Endothelial cell of umbilical vein (primary cell): ENCODE results near the gene CLDN5. TPM values are rescaled to one million over a fixed set of nuclear protein-coding genes. Genes with fewer than 3 reads are reported as not detected.

Experiments used
- BruUV-seq: library from RNA; stranded (reverse); fragments of 400-500 nt; replicated peaks from 2 replicates; lab custom pipeline; 2021; lab: Mats Ljungman, UMichigan
- CTCF ChIA-PET: fragments of 300-600, 350-600 bp; sonication (Branson Sonifier 250); formaldehyde crosslinking; loops from one replicate; lab custom pipeline; 2021; ENCODE audit warnings: antibody characterized with exemption, inconsistent platforms; lab: Charles Lee
- POLR2A ChIA-PET: fragments of 300-600, 350-600 bp; sonication (Branson Sonifier 250); formaldehyde crosslinking; loops from one replicate; lab custom pipeline; 2021; ENCODE audit warnings: antibody characterized with exemption, inconsistent platforms; lab: Charles Lee
- DNase-seq: peaks from one replicate; pipeline ENCODE4 v3.0.0-alpha.2; 2011; ENCODE audit warnings: low read depth, low spot score
- FAIRE-seq: peaks from 2 replicates; lab custom pipeline; 2011; peaks lifted over from hg19 to GRCh38; lab: Jason Lieb, UNC
- H2AFZ ChIP-seq: 2 replicates; pipeline ENCODE4 v1.6.0; 2012; ENCODE audit warnings: low read depth, low read length, control low read depth, inconsistent platforms
- H3K27ac ChIP-seq: 2 replicates; pipeline ENCODE4 v1.5.1; 2011; ENCODE audit warnings: low read depth, mild to moderate bottlenecking, control low read depth, low read length, moderate library complexity; ENCODE audit not compliant: insufficient read depth
- H3K27me3 ChIP-seq, 2 experiments: 2 replicates each; pipeline versions ENCODE4 v1.6.0 to v1.6.1; 2011; ENCODE audit warnings: low read length in 2 of 2, mixed read lengths in 1 of 2; ENCODE audit not compliant: control insufficient read depth in 2 of 2, insufficient read depth in 2 of 2
- H3K36me3 ChIP-seq, 2 experiments: 2 replicates in 1 of 2; 3 replicates in 1 of 2; pipeline ENCODE4 v1.5.1; 2011; ENCODE audit warnings: low read length in 2 of 2, mild to moderate bottlenecking in 1 of 2, moderate library complexity in 1 of 2; ENCODE audit not compliant: control insufficient read depth in 2 of 2, insufficient read depth in 2 of 2; ENCODE audit errors: extremely low read depth in 1 of 2
- H3K4me1 ChIP-seq: 3 replicates; pipeline ENCODE4 v1.5.1; 2011; ENCODE audit warnings: mild to moderate bottlenecking, low read length; ENCODE audit not compliant: control insufficient read depth, insufficient read depth; ENCODE audit errors: extremely low read depth
- H3K4me2 ChIP-seq: 2 replicates; pipeline ENCODE4 v1.6.1; 2011; ENCODE audit warnings: low read length, control low read depth, mixed read lengths; ENCODE audit not compliant: insufficient read depth
- H3K4me3 ChIP-seq, 3 experiments: fragments of 200-600 bp in 1 of 3; sonication (generic), shearing (Covaris generic) in 1 of 3; replicated peaks in 1 of 3; 2 replicates each; pipeline ENCODE4 v1.5.1; 2011 to 2016; ENCODE audit warnings: control low read depth in 3 of 3, low read length in 3 of 3, mild to moderate bottlenecking in 2 of 3, inconsistent platforms in 1 of 3, low read depth in 1 of 3, moderate library complexity in 1 of 3; ENCODE audit not compliant: insufficient read depth in 1 of 3
- H3K79me2 ChIP-seq: 2 replicates; pipeline ENCODE4 v1.6.0; 2012; ENCODE audit warnings: low read length, inconsistent platforms; ENCODE audit not compliant: control insufficient read depth, insufficient read depth
- H3K9ac ChIP-seq: replicated peaks from 2 replicates; pipeline ENCODE3; 2011; ENCODE audit warnings: low read length, control low read depth; ENCODE audit not compliant: insufficient read depth; ENCODE audit errors: extremely low read depth
- H3K9me1 ChIP-seq: replicated peaks from 3 replicates; pipeline ENCODE4 v1.6.0; 2011; ENCODE audit warnings: mild to moderate bottlenecking, low read length; ENCODE audit not compliant: control insufficient read depth, insufficient read depth; ENCODE audit errors: extremely low read depth
- H3K9me3 ChIP-seq: replicated peaks from 2 replicates; pipeline ENCODE4 v1.5.1; 2012; ENCODE audit warnings: low read length, inconsistent platforms; ENCODE audit not compliant: control insufficient read depth, insufficient read depth
- H4K20me1 ChIP-seq: replicated peaks from 2 replicates; pipeline ENCODE3; 2011; ENCODE audit warnings: mild to moderate bottlenecking, low read length; ENCODE audit not compliant: control insufficient read depth, insufficient read depth; ENCODE audit errors: extremely low read depth
- EZH2 ChIP-seq: IDR thresholded peaks from 2 replicates; pipeline ENCODE4 v1.6.1; 2012; ENCODE audit warnings: borderline replicate concordance, low read depth, mild to moderate bottlenecking, moderate library complexity, low read length, inconsistent platforms; ENCODE audit not compliant: severe bottlenecking
- FOS ChIP-seq: IDR thresholded peaks from 2 replicates; pipeline ENCODE4 v1.6.1; 2011; ENCODE audit warnings: mild to moderate bottlenecking, low read length, moderate library complexity, borderline replicate concordance; ENCODE audit not compliant: insufficient read depth
- GATA2 ChIP-seq: IDR thresholded peaks from 2 replicates; pipeline ENCODE4 v1.7.0; 2011; ENCODE audit warnings: low read depth, mild to moderate bottlenecking, moderate library complexity, mixed read lengths, low read length; ENCODE audit not compliant: insufficient read length, insufficient read depth
- JUN ChIP-seq: IDR thresholded peaks from 2 replicates; pipeline ENCODE4 v1.6.1; 2011; ENCODE audit warnings: borderline replicate concordance, low read depth; ENCODE audit not compliant: insufficient read length, insufficient read depth
- POLR2A ChIP-seq: IDR thresholded peaks from 2 replicates; pipeline ENCODE4 v1.6.1; 2012; ENCODE audit warnings: low read depth, mild to moderate bottlenecking, control low read depth, low read length
- POLR2AphosphoS5 ChIP-seq: IDR thresholded peaks from 2 replicates; pipeline ENCODE4 v1.6.1; 2012; ENCODE audit warnings: low read depth, mild to moderate bottlenecking, control low read depth, low read length, moderate library complexity; ENCODE audit not compliant: insufficient read depth
- dilution Hi-C: fragments of 300-500 bp; cut with MboI; formaldehyde crosslinking; loops from one replicate; pipeline ENCODE4 v1.15.0; 2019; ENCODE audit warnings: low sequenced_read_pairs; ENCODE audit not compliant: extremely low pct_ligation_motif_present
- intact Hi-C: fragments of 100-400 bp; cut with micrococcal nuclease; formaldehyde crosslinking; loops from one replicate; pipeline ENCODE4 v1.10.0; 2022
- polyA plus RNA-seq, 4 experiments: library from polyadenylated mRNA; depleted of rRNA in 3 of 4; stranded (reverse) in 3 of 4; unstranded in 1 of 4; fragments of >200 nt; gene quantifications; 2 replicates each; pipeline versions ENCODE4 v1.2.1 to v1.2.3, GENCODE V29; 2011 to 2012; ENCODE audit warnings: missing spikeins in 1 of 4
- total RNA-seq: library from RNA; stranded (reverse); gene quantifications from 2 replicates; pipeline ENCODE4 v1.2.3, GENCODE V29; 2021
- TF ChIP-seq, protein P1 (sequence below): IDR thresholded peaks from 2 replicates; pipeline ENCODE4 v1.6.1; 2011; ENCODE audit not compliant: insufficient read depth, insufficient read length

CLDN5 gene
- total and polyA plus RNA-seq, 2 donors (not counting 3 experiments of a cell fraction or from before 2014, with no cell fraction given): 198 to 252 TPM

DNA sequence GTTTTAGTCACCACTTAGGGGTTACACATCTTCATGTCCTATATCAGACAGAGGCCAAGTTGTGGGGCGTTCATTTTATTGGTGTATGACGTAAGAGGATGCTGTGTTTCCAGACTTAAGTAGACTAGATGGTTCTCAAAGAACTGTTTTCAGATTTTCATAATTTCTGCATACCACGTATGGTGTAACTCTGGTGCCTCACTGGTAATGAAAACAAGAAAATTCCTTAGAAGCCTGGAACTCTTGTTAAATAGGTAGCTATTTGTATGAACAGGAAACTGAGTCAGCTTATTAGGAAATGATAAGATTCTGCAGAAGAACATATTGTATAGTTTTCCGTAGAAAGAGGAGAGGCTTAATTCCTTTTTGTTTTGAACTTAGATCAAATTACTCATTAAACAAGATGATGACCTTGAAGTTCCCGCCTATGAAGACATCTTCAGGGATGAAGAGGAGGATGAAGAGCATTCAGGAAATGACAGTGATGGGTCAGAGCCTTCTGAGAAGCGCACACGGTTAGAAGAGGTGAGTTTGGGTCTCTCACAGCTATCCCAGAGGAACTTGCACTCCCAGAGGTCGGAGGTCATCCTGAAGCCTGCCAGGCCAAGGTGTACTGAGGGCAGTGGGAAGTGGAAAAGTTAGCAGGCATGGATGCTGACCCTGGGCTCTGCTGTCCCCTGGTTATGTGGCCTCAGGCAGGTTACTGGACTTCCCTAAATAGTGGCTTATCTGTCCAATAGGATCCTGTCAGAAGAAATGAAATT, 40.5 kb downstream of the CLDN5 start:
- dilution Hi-C loops (no loop called here), intact Hi-C loops (loop anchor here (1.0 kb wide), 1 partner anchor 83 kb away; no protein-coding TSS in a partner anchor)
- Histone ChIP-seq H3K9me1 (no peaks in the 10 kb centered on the region), H3K79me2 (peaks cover 18% of the 10 kb centered on the region), H3K9me3 (no peaks in the 10 kb centered on the region), H2AFZ (peak overlapping the region; percentile 26), H3K27me3 (no peaks in the 10 kb centered on the region), H3K4me1 (peaks cover 39% of the 10 kb centered on the region), H3K4me3 (peak overlapping the region in 1 of 3 experiments; percentile 42), H4K20me1 (no peaks in the 10 kb centered on the region), H3K27ac (peak overlapping the region; percentile 72), H3K9ac (peak overlapping the region; percentile 77), H3K4me2 (peak overlapping the region; percentile 51), H3K36me3 (peaks cover 0 to 3% of the 10 kb centered on the region in 2 experiments)
- ChIA-PET CTCF (interaction anchor here (0.7 to 4.3 kb wide), 5 partner anchors 9 to 148 kb away, joined by 3 to 31 read pairs (median 5); no protein-coding TSS in a partner anchor), POLR2A (interaction anchor here (0.6 to 1.5 kb wide), 4 partner anchors 41 to 1334 kb away, joined by 3 to 6 read pairs (median 4); partner anchors contain the start of genes CLDN5 and USP18)
- DNase-seq (peak; percentile 96), FAIRE-seq (peak; percentile 99)
- no TSS peak for BruUV-seq
- TF ChIP-seq POLR2A: no peak
- TF ChIP-seq POLR2AphosphoS5: peak; percentile 34
- peak; percentile 70 for TF ChIP-seq FOS
- TF ChIP-seq JUN: peak; percentile 92
- peak; percentile 72 for TF ChIP-seq GATA2
- TF ChIP-seq, protein P1, sequence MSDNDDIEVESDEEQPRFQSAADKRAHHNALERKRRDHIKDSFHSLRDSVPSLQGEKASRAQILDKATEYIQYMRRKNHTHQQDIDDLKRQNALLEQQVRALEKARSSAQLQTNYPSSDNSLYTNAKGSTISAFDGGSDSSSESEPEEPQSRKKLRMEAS: no peak
- no peak for TF ChIP-seq EZH2
